Measurements from ENCODE around the gene CENPP.

Gene CENPP

GRCh38 chr9:92663126-92663525 lies 337.4 kb downstream of the CENPP start:
- H3K79me2 ChIP-seq (ENCODE audit: insufficient read depth, low read length) = peaks cover 92% of the 10 kb centered on the region
- TF ChIP-seq EZH2phosphoT487 (conservative IDR thresholded peaks at IDR 0.05; ENCODE audit: low read length) = no peak
- no peak for TF ChIP-seq CTCF (IDR thresholded peaks at IDR 0.05; ENCODE audit: insufficient read depth, low read length, poor library complexity, severe bottlenecking)
- no peak overlapping the region for H2AFZ ChIP-seq (ENCODE audit: low read depth, low read length, severe bottlenecking)
- H3K9me3 ChIP-seq (ENCODE audit: insufficient read depth, low read length) = no peaks in the 10 kb centered on the region
- no peak overlapping the region for H3K9ac ChIP-seq (ENCODE audit: low read length)
- H3K36me3 ChIP-seq (ENCODE audit: low read length) = no peaks in the 10 kb centered on the region
- H3K27me3 ChIP-seq (ENCODE audit: low read length) = no peaks in the 10 kb centered on the region
- no peaks in the 10 kb centered on the region for H3F3A ChIP-seq (ENCODE audit: insufficient read depth)
- no peaks in the 10 kb centered on the region for H3K9me2 ChIP-seq (replicated peaks; ENCODE audit: insufficient read depth, low read length)
- H3K4me2 ChIP-seq (ENCODE audit: low read depth, low read length, poor library complexity, severe bottlenecking) = no peak overlapping the region
- no peak overlapping the region for H3K4me3 ChIP-seq (ENCODE audit: insufficient read depth, low read length, poor library complexity, severe bottlenecking)
- H3K27ac ChIP-seq (ENCODE audit: low read depth, low read length) = no peak overlapping the region
- no peaks in the 10 kb centered on the region; the same call in 1 of the 2 replicates for H4K20me1 ChIP-seq (ENCODE audit: low read depth, low read length)

GRCh38 chr9:92663951-92664350 lies 338.2 kb downstream of the CENPP start:
- no peaks in the 10 kb centered on the region; the same call in 1 of the 2 replicates for H4K20me1 ChIP-seq (ENCODE audit: low read depth, low read length)
- H3K79me2 ChIP-seq (ENCODE audit: insufficient read depth, low read length) = peaks cover 93% of the 10 kb centered on the region

DNA sequence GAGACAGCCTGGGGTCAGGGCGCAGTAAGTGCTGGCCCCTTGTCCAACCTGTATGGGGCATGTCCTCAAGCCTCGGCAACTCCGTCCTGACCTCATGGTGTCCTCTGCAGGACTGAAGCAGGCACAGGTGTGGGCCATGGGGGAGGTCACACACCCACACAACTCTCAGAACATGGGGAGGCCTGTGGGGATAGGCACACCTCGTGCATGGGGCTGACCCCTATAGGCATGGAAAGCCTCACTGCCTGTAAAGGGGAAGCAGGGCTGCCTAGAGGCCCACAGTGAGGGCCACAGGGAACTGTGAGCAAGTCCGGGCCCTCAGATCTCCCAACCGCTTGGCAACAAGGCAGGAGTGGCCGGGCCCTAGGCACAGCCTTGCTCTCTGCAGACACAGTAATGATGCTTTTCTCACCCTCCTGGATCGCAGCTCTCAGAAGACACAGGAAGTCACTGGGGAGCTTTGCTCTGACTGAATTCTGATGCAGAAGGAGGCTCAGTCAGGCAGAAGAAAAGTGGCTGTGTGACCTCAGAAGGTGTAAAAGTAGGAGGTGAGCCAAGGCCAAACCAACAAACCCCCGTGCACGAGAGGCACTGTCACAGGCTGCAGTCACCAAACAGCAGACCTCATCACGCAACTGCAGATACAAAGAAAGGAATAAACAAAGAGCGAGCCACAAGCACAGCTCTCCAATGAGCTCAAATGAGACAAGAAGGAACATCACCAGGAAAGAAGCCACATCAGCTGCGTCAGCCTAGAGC lies 338.8 kb downstream of the CENPP start:
- no peak overlapping the region for H3K27ac ChIP-seq (ENCODE audit: low read depth, low read length)
- H3K79me2 ChIP-seq (ENCODE audit: insufficient read depth, low read length) = peaks cover 94% of the 10 kb centered on the region
- H4K20me1 ChIP-seq (ENCODE audit: low read depth, low read length) = no peaks in the 10 kb centered on the region; the same call in 1 of the 2 replicates
- no peaks in the 10 kb centered on the region for H3K9me2 ChIP-seq (replicated peaks; ENCODE audit: insufficient read depth, low read length)
- no peak overlapping the region for H3K4me3 ChIP-seq (ENCODE audit: insufficient read depth, low read length, poor library complexity, severe bottlenecking)
- no peak overlapping the region for H3K4me2 ChIP-seq (ENCODE audit: low read depth, low read length, poor library complexity, severe bottlenecking)
- no peaks in the 10 kb centered on the region for H3K9me3 ChIP-seq (ENCODE audit: insufficient read depth, low read length)
- no peaks in the 10 kb centered on the region for H3K36me3 ChIP-seq (ENCODE audit: low read length)
- TF ChIP-seq CTCF (IDR thresholded peaks at IDR 0.05; ENCODE audit: insufficient read depth, low read length, poor library complexity, severe bottlenecking) (no peak), EZH2phosphoT487 (conservative IDR thresholded peaks at IDR 0.05; ENCODE audit: low read length) (no peak)
- no peaks in the 10 kb centered on the region for H3K27me3 ChIP-seq (ENCODE audit: low read length)
- H3K9ac ChIP-seq (ENCODE audit: low read length) = no peak overlapping the region
- H3F3A ChIP-seq (ENCODE audit: insufficient read depth) = no peaks in the 10 kb centered on the region
- H2AFZ ChIP-seq (ENCODE audit: low read depth, low read length, severe bottlenecking) = no peak overlapping the region

More at GRCh38 chr9:92663951-92664350, 338.2 kb downstream of the CENPP start:
- Histone ChIP-seq H3K9me2 (replicated peaks; ENCODE audit: insufficient read depth, low read length) (no peaks in the 10 kb centered on the region), H3K27me3 (ENCODE audit: low read length) (no peaks in the 10 kb centered on the region), H2AFZ (ENCODE audit: low read depth, low read length, severe bottlenecking) (no peak overlapping the region), H3F3A (ENCODE audit: insufficient read depth) (no peaks in the 10 kb centered on the region), H3K9ac (ENCODE audit: low read length) (no peak overlapping the region), H3K36me3 (ENCODE audit: low read length) (no peaks in the 10 kb centered on the region), H3K4me3 (ENCODE audit: insufficient read depth, low read length, poor library complexity, severe bottlenecking) (no peak overlapping the region), H3K27ac (ENCODE audit: low read depth, low read length) (no peak overlapping the region), H3K9me3 (ENCODE audit: insufficient read depth, low read length) (no peaks in the 10 kb centered on the region), H3K4me2 (ENCODE audit: low read depth, low read length, poor library complexity, severe bottlenecking) (no peak overlapping the region)
- no peak for TF ChIP-seq CTCF (IDR thresholded peaks at IDR 0.05; ENCODE audit: insufficient read depth, low read length, poor library complexity, severe bottlenecking)
- no peak for TF ChIP-seq EZH2phosphoT487 (conservative IDR thresholded peaks at IDR 0.05; ENCODE audit: low read length)
